ENCODE data around the gene DUSP19. TPM values are rescaled to one million over a fixed set of nuclear protein-coding genes. Genes with fewer than 3 reads are reported as not detected.

DUSP19 gene
- total RNA-seq, 1 donor from 2014 or later: 3.7 TPM

DNA sequence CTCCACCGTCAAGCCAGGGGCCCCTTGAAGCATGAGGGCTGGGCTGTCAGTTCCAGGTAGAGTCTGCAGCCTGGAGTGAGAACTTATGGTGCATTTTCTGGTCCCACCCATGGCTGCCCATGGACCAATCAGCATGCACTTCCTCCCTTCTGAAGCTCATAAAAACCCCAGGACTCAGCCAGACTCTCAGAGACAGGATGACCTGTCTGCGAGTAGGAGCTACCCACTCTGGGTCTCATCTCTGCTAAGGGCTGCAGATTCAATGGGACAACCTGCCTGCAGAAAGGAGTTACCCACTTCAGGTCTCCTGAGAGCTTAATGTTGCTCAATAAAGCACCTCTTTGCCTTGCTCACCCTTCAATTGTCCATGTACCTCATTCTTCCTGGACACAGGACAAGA is 9.4 kb upstream of the DUSP19 start:
- H3K9me3 Mint-ChIP-seq (ENCODE audit: unreplicated experiment): no peaks in the 10 kb centered on the region
- H3K4me3 ChIP-seq (ENCODE audit: insufficient read depth, low read depth, low read length): no peak overlapping the region
- TF ChIP-seq, protein P1, sequence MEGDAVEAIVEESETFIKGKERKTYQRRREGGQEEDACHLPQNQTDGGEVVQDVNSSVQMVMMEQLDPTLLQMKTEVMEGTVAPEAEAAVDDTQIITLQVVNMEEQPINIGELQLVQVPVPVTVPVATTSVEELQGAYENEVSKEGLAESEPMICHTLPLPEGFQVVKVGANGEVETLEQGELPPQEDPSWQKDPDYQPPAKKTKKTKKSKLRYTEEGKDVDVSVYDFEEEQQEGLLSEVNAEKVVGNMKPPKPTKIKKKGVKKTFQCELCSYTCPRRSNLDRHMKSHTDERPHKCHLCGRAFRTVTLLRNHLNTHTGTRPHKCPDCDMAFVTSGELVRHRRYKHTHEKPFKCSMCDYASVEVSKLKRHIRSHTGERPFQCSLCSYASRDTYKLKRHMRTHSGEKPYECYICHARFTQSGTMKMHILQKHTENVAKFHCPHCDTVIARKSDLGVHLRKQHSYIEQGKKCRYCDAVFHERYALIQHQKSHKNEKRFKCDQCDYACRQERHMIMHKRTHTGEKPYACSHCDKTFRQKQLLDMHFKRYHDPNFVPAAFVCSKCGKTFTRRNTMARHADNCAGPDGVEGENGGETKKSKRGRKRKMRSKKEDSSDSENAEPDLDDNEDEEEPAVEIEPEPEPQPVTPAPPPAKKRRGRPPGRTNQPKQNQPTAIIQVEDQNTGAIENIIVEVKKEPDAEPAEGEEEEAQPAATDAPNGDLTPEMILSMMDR (IDR thresholded peaks at IDR 0.05; ENCODE audit: insufficient read depth, low read depth, low read length): no peak
- no peak for TF ChIP-seq EZH2 (IDR thresholded peaks at IDR 0.05; ENCODE audit: insufficient read depth, low read length)

DNA sequence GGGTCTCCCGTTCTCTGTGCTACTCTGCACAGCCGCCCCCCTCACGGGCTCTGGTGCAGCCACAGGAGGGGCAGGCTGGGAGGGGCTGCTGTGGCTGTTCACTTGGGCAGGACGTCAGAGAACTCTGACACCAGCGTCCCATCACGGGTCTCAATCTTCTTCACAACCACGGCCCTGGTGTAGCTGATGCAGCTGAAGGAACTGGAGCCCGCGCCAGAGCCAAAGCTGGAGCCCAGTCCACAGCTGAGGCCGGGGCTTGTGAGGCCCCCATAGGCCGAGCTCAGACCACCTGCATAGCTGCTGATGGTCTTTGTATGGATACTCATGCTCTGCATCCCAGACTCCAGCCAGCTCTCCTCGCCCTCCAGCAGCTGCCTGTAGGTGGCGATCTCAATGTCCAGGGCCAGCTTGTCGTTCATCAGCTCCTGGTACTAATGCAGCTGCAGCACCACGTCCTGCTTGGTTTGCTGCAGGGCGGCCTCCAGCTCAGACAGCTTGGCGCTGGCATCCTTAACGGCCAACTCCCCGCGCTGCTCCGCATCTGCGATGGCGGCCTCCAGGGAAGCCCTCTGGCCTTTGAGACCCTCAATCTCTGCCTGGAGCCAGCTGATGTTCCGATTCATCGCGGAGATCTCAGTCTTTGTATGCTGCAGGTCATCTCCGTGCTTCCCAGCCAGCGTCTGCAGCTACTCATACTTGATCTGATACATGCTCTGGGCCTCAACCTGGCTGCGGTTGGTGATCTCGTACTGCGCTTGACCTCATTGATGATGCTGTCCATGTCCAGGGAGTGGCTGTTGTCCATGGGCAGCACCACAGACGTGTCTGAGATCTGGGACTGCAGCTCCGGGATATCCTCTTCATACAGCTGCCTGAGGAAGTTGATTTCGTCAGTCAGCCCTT is 7.4 kb upstream of the DUSP19 start:
- no peak for FAIRE-seq
- Histone ChIP-seq H4K20me1 (ENCODE audit: insufficient read depth, low read length) (no peaks in the 10 kb centered on the region), H3K27ac (ENCODE audit: low read depth, low read length) (no peak overlapping the region), H3K4me2 (ENCODE audit: low read length) (no peak overlapping the region), H3K4me1 (ENCODE audit: insufficient read depth, low read length) (no peaks in the 10 kb centered on the region), H2AFZ (ENCODE audit: low read depth, low read length) (no peak overlapping the region), H3K9ac (ENCODE audit: low read length) (no peak overlapping the region), H3K9me3 (ENCODE audit: insufficient read depth, low read depth, low read length) (no peaks in the 10 kb centered on the region), H3K27me3 (ENCODE audit: insufficient read depth, low read length) (peaks cover 13% of the 10 kb centered on the region), H3K36me3 (ENCODE audit: insufficient read depth, low read length) (no peaks in the 10 kb centered on the region), H3K79me2 (ENCODE audit: insufficient read depth, low read length) (no peaks in the 10 kb centered on the region), H3K4me3 (ENCODE audit: insufficient read depth, low read depth, low read length) (no peak overlapping the region)
- Mint-ChIP-seq H3K27me3 (ENCODE audit: low read depth, unreplicated experiment) (peaks cover 10% of the 10 kb centered on the region), H3K4me3 (ENCODE audit: unreplicated experiment) (no peak overlapping the region), H3K4me1 (ENCODE audit: low read depth, unreplicated experiment) (no peaks in the 10 kb centered on the region), H3K27ac (ENCODE audit: unreplicated experiment) (no peak overlapping the region), H3K36me3 (ENCODE audit: low read depth, unreplicated experiment) (peaks cover 1% of the 10 kb centered on the region), H3K9me3 (ENCODE audit: unreplicated experiment) (no peaks in the 10 kb centered on the region)
- DNase-seq (ENCODE audit: low read depth): peak; percentile 16
- TF ChIP-seq, protein P1 (IDR thresholded peaks at IDR 0.05; ENCODE audit: insufficient read depth, low read depth, low read length): peak; percentile 19
- no peak for TF ChIP-seq EZH2 (IDR thresholded peaks at IDR 0.05; ENCODE audit: insufficient read depth, low read length)

More for the DNA sequence above, 9.4 kb upstream of the DUSP19 start:
- Mint-ChIP-seq H3K4me1 (ENCODE audit: low read depth, unreplicated experiment) (no peaks in the 10 kb centered on the region), H3K27me3 (ENCODE audit: low read depth, unreplicated experiment) (peaks cover 8% of the 10 kb centered on the region), H3K4me3 (ENCODE audit: unreplicated experiment) (no peak overlapping the region), H3K36me3 (ENCODE audit: low read depth, unreplicated experiment) (peaks cover 1% of the 10 kb centered on the region), H3K27ac (ENCODE audit: unreplicated experiment) (no peak overlapping the region)
- H3K4me2 ChIP-seq (ENCODE audit: low read length): no peak overlapping the region
- DNase-seq (ENCODE audit: low read depth): no peak
- no peaks in the 10 kb centered on the region for H3K36me3 ChIP-seq (ENCODE audit: insufficient read depth, low read length)
- no peaks in the 10 kb centered on the region for H3K79me2 ChIP-seq (ENCODE audit: insufficient read depth, low read length)
- H3K9ac ChIP-seq (ENCODE audit: low read length): no peak overlapping the region
- FAIRE-seq: no peak
- no peaks in the 10 kb centered on the region for H4K20me1 ChIP-seq (ENCODE audit: insufficient read depth, low read length)
- no peaks in the 10 kb centered on the region for H3K9me3 ChIP-seq (ENCODE audit: insufficient read depth, low read depth, low read length)
- no peak overlapping the region for H3K27ac ChIP-seq (ENCODE audit: low read depth, low read length)
- no peaks in the 10 kb centered on the region for H3K4me1 ChIP-seq (ENCODE audit: insufficient read depth, low read length)
- H2AFZ ChIP-seq (ENCODE audit: low read depth, low read length): no peak overlapping the region
- H3K27me3 ChIP-seq (ENCODE audit: insufficient read depth, low read length): peaks cover 2% of the 10 kb centered on the region

DNA sequence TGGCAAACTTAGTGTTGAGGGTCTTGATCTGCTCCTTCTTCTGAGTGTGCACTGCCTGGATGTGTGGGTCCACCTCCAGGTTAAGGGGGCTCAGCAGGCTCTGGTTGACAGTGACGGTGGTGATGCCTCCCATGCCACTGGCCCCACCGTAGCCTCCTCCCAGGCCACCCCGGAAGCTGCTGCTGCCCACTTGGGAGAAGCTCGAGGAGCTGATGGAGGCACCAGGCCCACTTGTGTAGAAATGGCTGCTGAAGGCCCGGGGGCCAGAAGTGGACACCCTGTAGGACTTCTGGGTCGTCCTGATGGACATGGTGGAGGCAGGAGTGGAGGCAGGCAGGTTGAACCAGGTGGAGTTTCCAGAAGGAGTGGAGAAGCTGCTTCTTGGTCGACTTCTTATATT is 6.4 kb upstream of the DUSP19 start:
- Mint-ChIP-seq H3K4me3 (ENCODE audit: unreplicated experiment) (no peak overlapping the region), H3K9me3 (ENCODE audit: unreplicated experiment) (no peaks in the 10 kb centered on the region), H3K4me1 (ENCODE audit: low read depth, unreplicated experiment) (no peaks in the 10 kb centered on the region), H3K27ac (ENCODE audit: unreplicated experiment) (no peak overlapping the region), H3K27me3 (ENCODE audit: low read depth, unreplicated experiment) (peaks cover 10% of the 10 kb centered on the region), H3K36me3 (ENCODE audit: low read depth, unreplicated experiment) (peaks cover 1% of the 10 kb centered on the region)
- DNase-seq (ENCODE audit: low read depth) (no peak), FAIRE-seq (no peak)
- Histone ChIP-seq H3K9ac (ENCODE audit: low read length) (no peak overlapping the region), H3K9me3 (ENCODE audit: insufficient read depth, low read depth, low read length) (no peaks in the 10 kb centered on the region), H3K4me3 (ENCODE audit: insufficient read depth, low read depth, low read length) (no peak overlapping the region), H2AFZ (ENCODE audit: low read depth, low read length) (no peak overlapping the region), H3K79me2 (ENCODE audit: insufficient read depth, low read length) (no peaks in the 10 kb centered on the region), H3K4me1 (ENCODE audit: insufficient read depth, low read length) (no peaks in the 10 kb centered on the region), H3K4me2 (ENCODE audit: low read length) (no peak overlapping the region), H3K36me3 (ENCODE audit: insufficient read depth, low read length) (no peaks in the 10 kb centered on the region), H3K27me3 (ENCODE audit: insufficient read depth, low read length) (peaks cover 14% of the 10 kb centered on the region), H3K27ac (ENCODE audit: low read depth, low read length) (no peak overlapping the region), H4K20me1 (ENCODE audit: insufficient read depth, low read length) (no peaks in the 10 kb centered on the region)
- TF ChIP-seq, protein P1 (IDR thresholded peaks at IDR 0.05; ENCODE audit: insufficient read depth, low read depth, low read length): no peak
- no peak for TF ChIP-seq EZH2 (IDR thresholded peaks at IDR 0.05; ENCODE audit: insufficient read depth, low read length)
